ENCODE measurements around the gene KDM4F.

Gene KDM4F

GRCh38 chr11:95089620-95090542, 40.7 kb downstream of the KDM4F start, which contains the start of gene ENDOD1:
ENDOD1 (plus strand) TSS chr11:95089846; CDS start chr11:95089928, 82 bp downstream.
- peak; percentile 59 to 71 (median 61) for DNase-seq (ENCODE audit: low read depth in 2 of 3, low spot score in 2 of 3)

GRCh38 chr11:95091663-95092180, 42.5 kb downstream of the KDM4F start:
- no peak for DNase-seq (ENCODE audit: low read depth in 2 of 3, low spot score in 2 of 3)

GRCh38 chr11:95092549-95093324, 43.5 kb downstream of the KDM4F start:
- no peak for DNase-seq (ENCODE audit: low read depth in 2 of 3, low spot score in 2 of 3)

GRCh38 chr11:95093548-95093947, 44.3 kb downstream of the KDM4F start:
- no peak for DNase-seq (ENCODE audit: low read depth in 2 of 3, low spot score in 2 of 3)

- no peak for DNase-seq (ENCODE audit: low read depth in 2 of 3, low spot score in 2 of 3)
Observed at GRCh38 chr11:95095858-95096587, 46.8 kb downstream of the KDM4F start.

GRCh38 chr11:95097209-95097608, 48.0 kb downstream of the KDM4F start:
- no peak for DNase-seq (ENCODE audit: low read depth in 2 of 3, low spot score in 2 of 3)

- no peak for DNase-seq (ENCODE audit: low read depth in 2 of 3, low spot score in 2 of 3)
Observed at GRCh38 chr11:95098826-95099225, 49.6 kb downstream of the KDM4F start.

- DNase-seq (ENCODE audit: low read depth in 2 of 3, low spot score in 2 of 3) = no peak
Observed at GRCh38 chr11:95100191-95100648, 51.0 kb downstream of the KDM4F start.
